Effector memory CD4-positive, alpha-beta T cell (primary cell): ENCODE measurements around the gene CREG1.

Source experiments
- DNase-seq, 3 donors: peaks; one replicate each; pipeline ENCODE4 v3.0.0-alpha.2; 2020
- H3K27ac ChIP-seq: 2 replicates; pipeline ENCODE4 v1.7.0; 2013; ENCODE audit warnings: mild to moderate bottlenecking, low read length, moderate library complexity; ENCODE audit not compliant: insufficient read depth, poor library complexity, severe bottlenecking
- H3K27me3 ChIP-seq: replicated peaks from 2 replicates; pipeline ENCODE4 v1.7.0; 2013; ENCODE audit warnings: mild to moderate bottlenecking, low read length; ENCODE audit not compliant: insufficient read depth, control insufficient read depth, poor library complexity, severe bottlenecking
- H3K36me3 ChIP-seq: 2 replicates; pipeline ENCODE4 v1.7.0; 2013; ENCODE audit warnings: mild to moderate bottlenecking, low read length, moderate library complexity; ENCODE audit not compliant: control insufficient read depth, insufficient read depth
- H3K4me1 ChIP-seq: 2 replicates; pipeline ENCODE4 v1.7.0; 2013; ENCODE audit warnings: low read length, mild to moderate bottlenecking; ENCODE audit not compliant: control insufficient read depth, insufficient read depth, poor library complexity, severe bottlenecking
- H3K4me3 ChIP-seq: 2 replicates; pipeline ENCODE4 v1.7.0; 2013; ENCODE audit warnings: low read length, low read depth, mild to moderate bottlenecking; ENCODE audit not compliant: insufficient read depth, poor library complexity, severe bottlenecking
- H3K9me3 ChIP-seq: 2 replicates; pipeline ENCODE4 v1.7.0; 2013; ENCODE audit warnings: mild to moderate bottlenecking, low read length, moderate library complexity; ENCODE audit not compliant: control insufficient read depth
- total RNA-seq, 3 donors: gene quantifications; one replicate each; lab custom pipeline; 2026; lab: John Stamatoyannopoulos, UW

Gene CREG1
- 7.0 to 12.8 (median 9.8) reads per million in 3 donors for total RNA-seq

- Histone ChIP-seq H3K4me1 (peaks cover 10% of the 10 kb centered on the region), H3K4me3 (peak within 1 kb of the TSS; percentile 74), H3K9me3 (no peaks in the 10 kb centered on the region), H3K27ac (peak within 1 kb of the TSS; percentile 56), H3K27me3 (no peaks in the 10 kb centered on the region), H3K36me3 (no peaks in the 10 kb centered on the region)
- DNase-seq = peak; percentile 80 to 87 (median 83)
Measured at GRCh38 chr1:167553136-167554027, at the start of gene CREG1. Gene CREG1, minus strand, starts transcription at chr1:167553762.

DNA sequence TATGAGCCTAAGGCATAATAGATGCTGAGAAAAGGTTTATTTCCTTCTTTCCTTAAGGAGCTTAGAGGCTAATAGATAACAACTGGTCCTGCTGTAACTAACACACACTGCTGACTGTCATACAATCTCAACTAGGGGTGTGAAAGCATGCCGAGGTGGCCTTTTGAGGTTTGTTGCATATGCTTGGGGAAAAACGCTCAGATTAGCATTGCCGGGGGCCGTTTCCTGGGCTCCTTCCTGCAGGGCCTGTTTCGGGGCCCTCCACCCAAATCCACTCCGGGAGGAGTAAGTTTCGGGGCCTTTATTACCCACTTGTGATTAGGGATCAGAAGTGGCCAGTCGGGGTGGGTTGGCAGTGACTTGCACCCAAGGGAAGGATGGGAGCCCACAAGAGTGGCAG lies 49.3 kb upstream of the CREG1 start:
- H3K4me3 ChIP-seq = no peak overlapping the region
- no peak overlapping the region for H3K27ac ChIP-seq
- H3K4me1 ChIP-seq = peaks cover 33% of the 10 kb centered on the region
- H3K36me3 ChIP-seq = no peaks in the 10 kb centered on the region
- no peaks in the 10 kb centered on the region for H3K27me3 ChIP-seq
- DNase-seq = no peak
- H3K9me3 ChIP-seq = peaks cover 6% of the 10 kb centered on the region

- no peaks in the 10 kb centered on the region for H3K27me3 ChIP-seq
- H3K27ac ChIP-seq = peak overlapping the region; percentile 14
- peaks cover 33% of the 10 kb centered on the region for H3K4me1 ChIP-seq
- no peak for DNase-seq
- peaks cover 1% of the 10 kb centered on the region for H3K9me3 ChIP-seq
- H3K4me3 ChIP-seq = peak overlapping the region; percentile 16
- no peaks in the 10 kb centered on the region for H3K36me3 ChIP-seq
Measured at GRCh38 chr1:167601442-167602383, 48.2 kb upstream of the CREG1 start.

- no peak overlapping the region for H3K27ac ChIP-seq
- no peaks in the 10 kb centered on the region for H3K9me3 ChIP-seq
- DNase-seq = peak in 1 of 3 donors; percentile 8
- H3K4me3 ChIP-seq = no peak overlapping the region
- H3K4me1 ChIP-seq = peaks cover 33% of the 10 kb centered on the region
- H3K36me3 ChIP-seq = no peaks in the 10 kb centered on the region
- H3K27me3 ChIP-seq = no peaks in the 10 kb centered on the region
Measured at GRCh38 chr1:167599957-167600581, 46.5 kb upstream of the CREG1 start.

- Histone ChIP-seq H3K4me1 (no peaks in the 10 kb centered on the region), H3K9me3 (no peaks in the 10 kb centered on the region), H3K27ac (no peak overlapping the region), H3K4me3 (no peak overlapping the region), H3K27me3 (no peaks in the 10 kb centered on the region), H3K36me3 (no peaks in the 10 kb centered on the region)
- no peak for DNase-seq
Measured at GRCh38 chr1:167594822-167595221, 41.3 kb upstream of the CREG1 start.

DNA sequence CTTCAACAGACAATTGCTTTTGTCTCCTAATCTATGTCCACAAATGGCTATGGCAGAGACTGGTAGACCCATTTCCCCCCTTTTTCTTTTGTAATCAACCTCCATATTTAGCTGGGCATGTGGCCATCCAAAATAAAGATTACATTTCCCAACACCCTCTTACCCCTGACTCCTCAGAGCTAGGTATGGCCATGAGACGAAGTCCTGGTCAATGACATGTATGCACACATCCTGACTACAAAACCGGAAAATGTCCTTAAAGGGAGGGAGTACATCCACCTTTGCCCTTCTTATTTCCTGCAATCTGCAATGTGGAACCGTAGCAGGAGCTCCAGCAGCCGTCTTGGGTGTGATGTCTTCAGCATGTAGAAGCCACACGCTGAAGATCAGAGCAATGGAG lies 40.3 kb upstream of the CREG1 start:
- no peaks in the 10 kb centered on the region for H3K36me3 ChIP-seq
- H3K4me1 ChIP-seq = no peaks in the 10 kb centered on the region
- H3K27me3 ChIP-seq = no peaks in the 10 kb centered on the region
- no peak overlapping the region for H3K27ac ChIP-seq
- H3K9me3 ChIP-seq = no peaks in the 10 kb centered on the region
- no peak overlapping the region for H3K4me3 ChIP-seq
- no peak for DNase-seq

DNA sequence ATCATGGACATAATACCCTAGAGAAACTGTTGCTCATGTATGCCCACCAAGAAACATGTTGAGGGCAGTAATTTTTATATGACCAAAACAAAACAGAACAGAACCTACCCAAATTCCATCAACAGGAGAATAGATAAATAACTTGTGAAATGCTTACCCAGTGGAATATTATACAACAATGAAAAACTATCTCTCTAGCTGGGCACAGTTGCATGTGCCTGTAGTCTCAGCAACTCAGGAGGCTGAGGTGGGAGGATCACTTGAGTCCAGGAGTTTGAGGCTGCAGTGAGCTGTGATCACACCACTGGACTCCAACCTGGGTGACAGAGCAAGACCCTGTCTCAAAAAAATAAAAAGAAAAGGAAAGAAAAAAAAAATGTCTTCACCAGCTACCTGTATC lies 38.9 kb upstream of the CREG1 start:
- no peaks in the 10 kb centered on the region for H3K36me3 ChIP-seq
- no peak for DNase-seq

DNA sequence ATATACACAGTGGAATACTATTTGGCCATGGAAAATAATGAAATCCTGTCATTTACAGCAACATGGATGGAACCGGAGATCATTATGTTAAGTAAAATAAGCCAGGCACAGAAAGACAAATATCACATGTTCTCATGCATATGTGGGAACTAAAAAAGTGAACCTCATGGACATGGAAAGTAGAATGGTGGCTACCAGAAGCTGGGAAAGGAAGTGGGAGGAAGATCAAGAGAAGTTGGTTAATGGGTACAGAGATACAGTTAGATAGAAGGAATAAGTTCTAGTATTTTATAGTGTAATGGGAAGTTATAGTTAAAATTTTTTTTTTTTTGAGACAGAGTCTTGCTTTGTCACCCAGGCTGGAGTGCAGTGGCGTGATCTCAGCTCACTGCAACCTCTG lies 34.8 kb upstream of the CREG1 start:
- H3K4me3 ChIP-seq = no peak overlapping the region
- DNase-seq = no peak
- no peaks in the 10 kb centered on the region for H3K4me1 ChIP-seq
- no peak overlapping the region for H3K27ac ChIP-seq
- no peaks in the 10 kb centered on the region for H3K9me3 ChIP-seq
- H3K36me3 ChIP-seq = no peaks in the 10 kb centered on the region
- no peaks in the 10 kb centered on the region for H3K27me3 ChIP-seq

More for the DNA sequence above, 38.9 kb upstream of the CREG1 start:
- no peaks in the 10 kb centered on the region for H3K27me3 ChIP-seq
- H3K4me3 ChIP-seq = no peak overlapping the region
- H3K27ac ChIP-seq = no peak overlapping the region
- no peaks in the 10 kb centered on the region for H3K4me1 ChIP-seq
- no peaks in the 10 kb centered on the region for H3K9me3 ChIP-seq

- DNase-seq = no peak
- Histone ChIP-seq H3K27ac (no peak overlapping the region), H3K9me3 (no peaks in the 10 kb centered on the region), H3K4me3 (no peak overlapping the region), H3K4me1 (no peaks in the 10 kb centered on the region), H3K27me3 (no peaks in the 10 kb centered on the region), H3K36me3 (no peaks in the 10 kb centered on the region)
Measured at GRCh38 chr1:167587872-167588271, 34.3 kb upstream of the CREG1 start.
